Activated T-cell treated with anti-CD3 and anti-CD28 coated beads for 48 hours (primary cell): ENCODE results near the gene MLEC.
"Not testable (repeated sequence)": the region's sequence is repeated elsewhere in the genome, so short reads cannot be mapped to it uniquely, and the experiment has no call there.

Experiments
- DNase-seq: peaks from one replicate; pipeline ENCODE4 v3.0.0-alpha.2; 2020; ENCODE audit warnings: low read depth

Gene MLEC

GRCh38 chr12:120662879-120663278 is 24.1 kb upstream of the MLEC start:
- DNase-seq = no peak

GRCh38 chr12:120663741-120664140 is 23.2 kb upstream of the MLEC start:
- no peak for DNase-seq

- DNase-seq = no peak
Observed at GRCh38 chr12:120666571-120667390, 20.2 kb upstream of the MLEC start.

GRCh38 chr12:120668091-120668867 is 18.7 kb upstream of the MLEC start:
- DNase-seq = no peak

GRCh38 chr12:120668868-120669840 is 17.8 kb upstream of the MLEC start:
- no peak for DNase-seq

GRCh38 chr12:120670237-120670636 is 16.7 kb upstream of the MLEC start:
- not testable (repeated sequence) for DNase-seq

- DNase-seq = no peak
Observed at GRCh38 chr12:120670667-120671066, 16.3 kb upstream of the MLEC start.

- no peak for DNase-seq
Observed at GRCh38 chr12:120674097-120674636, 12.8 kb upstream of the MLEC start.

- peak; percentile 12 for DNase-seq
Observed at GRCh38 chr12:120677765-120678473, 9.0 kb upstream of the MLEC start.

GRCh38 chr12:120678572-120678971 is 8.4 kb upstream of the MLEC start:
- no peak for DNase-seq

GRCh38 chr12:120680165-120680738 is 6.7 kb upstream of the MLEC start:
- DNase-seq = no peak

- DNase-seq = no peak
Observed at GRCh38 chr12:120684523-120684932, 2.4 kb upstream of the MLEC start.

- no peak for DNase-seq
Observed at GRCh38 chr12:120685522-120685921, 1.4 kb upstream of the MLEC start.

GRCh38 chr12:120686151-120686689 is 729 bp upstream of the MLEC start:
- DNase-seq = peak; percentile 96

- DNase-seq = no peak
Observed at GRCh38 chr12:120687578-120688289, 785 bp downstream of the MLEC start.

GRCh38 chr12:120688527-120689071 is 1.6 kb downstream of the MLEC start:
- DNase-seq = no peak

GRCh38 chr12:120689397-120690082 is 2.6 kb downstream of the MLEC start:
- DNase-seq = no peak

- no peak for DNase-seq
Observed at GRCh38 chr12:120690083-120690450, 3.1 kb downstream of the MLEC start.

- DNase-seq = no peak
Observed at GRCh38 chr12:120690978-120691377, 4.0 kb downstream of the MLEC start.
